COLO829 (cell line): ENCODE data around the gene PREP.
A peak's percentile ranks its signal among the peaks of the same experiment; 100 is the strongest.
"Not testable (repeated sequence)": the region's sequence is repeated elsewhere in the genome, so short reads cannot be mapped to it uniquely, and the experiment has no call there.

Source experiments
- DNase-seq: peaks from one replicate; pipeline ENCODE4 v3.0.0; 2012; ENCODE audit warnings: low spot score

The PREP gene

GRCh38 chr6:105345506-105345905, 57.4 kb downstream of the PREP start:
- DNase-seq = no peak

- DNase-seq = no peak
These were observed 58.0 kb downstream of the PREP start for GRCh38 chr6:105344881-105345370.

GRCh38 chr6:105338350-105338983, 64.4 kb downstream of the PREP start:
- DNase-seq = not testable (repeated sequence)

- no peak for DNase-seq
These were observed 65.9 kb downstream of the PREP start for GRCh38 chr6:105336986-105337385.

- DNase-seq = peak; percentile 71
These were observed 70.3 kb downstream of the PREP start for GRCh38 chr6:105332576-105332975.

- no peak for DNase-seq
These were observed 71.0 kb downstream of the PREP start for GRCh38 chr6:105331927-105332326.

- peak; percentile 28 for DNase-seq
These were observed 72.0 kb downstream of the PREP start for GRCh38 chr6:105330913-105331312.

GRCh38 chr6:105330364-105330763, 72.5 kb downstream of the PREP start:
- no peak for DNase-seq

GRCh38 chr6:105326833-105327770, 75.8 kb downstream of the PREP start:
- peak; percentile 72 for DNase-seq

- DNase-seq = no peak
These were observed 76.7 kb downstream of the PREP start for GRCh38 chr6:105326216-105326615.

- DNase-seq = no peak
These were observed 78.4 kb downstream of the PREP start for GRCh38 chr6:105324386-105324950.

- no peak for DNase-seq
These were observed 80.2 kb downstream of the PREP start for GRCh38 chr6:105322499-105323225.

GRCh38 chr6:105321728-105322127, 81.2 kb downstream of the PREP start:
- no peak for DNase-seq

GRCh38 chr6:105321207-105321606, 81.7 kb downstream of the PREP start:
- no peak for DNase-seq

- DNase-seq = no peak
These were observed 82.1 kb downstream of the PREP start for GRCh38 chr6:105320765-105321164.

GRCh38 chr6:105320271-105320670, 82.6 kb downstream of the PREP start:
- no peak for DNase-seq

GRCh38 chr6:105319331-105319730, 83.6 kb downstream of the PREP start:
- no peak for DNase-seq

- DNase-seq = no peak
These were observed 84.2 kb downstream of the PREP start for GRCh38 chr6:105318660-105319059.

- no peak for DNase-seq
These were observed 85.0 kb downstream of the PREP start for GRCh38 chr6:105317607-105318533.

GRCh38 chr6:105313211-105313610, 89.7 kb downstream of the PREP start:
- no peak for DNase-seq

GRCh38 chr6:105310947-105311346, 91.9 kb downstream of the PREP start:
- DNase-seq = no peak
